ENCODE measurements around the gene MLLT10.
"Not testable (repeated sequence)": the region's sequence is repeated elsewhere in the genome, so short reads cannot be mapped to it uniquely, and the experiment has no call there.

Gene MLLT10

DNA sequence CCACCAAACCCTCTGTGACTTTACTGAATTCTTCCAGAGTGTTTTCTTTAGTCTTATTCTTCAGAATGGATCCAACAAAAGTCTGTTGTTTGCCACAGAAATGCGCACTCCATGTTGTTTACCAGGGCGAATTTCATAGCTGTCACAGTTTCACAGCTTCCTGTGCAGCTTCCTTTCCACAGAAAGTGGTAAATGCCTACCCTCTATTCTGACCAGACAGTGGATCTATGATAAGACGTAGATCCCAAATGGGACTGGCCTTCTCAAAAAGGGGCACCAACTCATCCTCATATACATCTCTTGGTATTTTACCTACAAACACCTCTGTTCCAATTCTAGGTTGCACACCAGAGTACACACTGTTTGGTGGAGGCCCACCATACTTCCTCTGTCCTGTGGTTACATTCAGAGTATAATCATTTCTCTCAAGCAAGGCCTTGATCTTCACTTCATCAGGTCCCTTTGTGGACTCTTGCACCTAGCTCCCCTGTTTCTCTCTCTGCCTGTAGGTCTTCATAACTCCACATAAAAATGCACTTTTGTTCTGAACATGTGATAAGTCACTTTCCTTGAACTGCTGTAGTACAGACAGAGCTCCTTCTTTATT, 91.7 kb downstream of the MLLT10 start:
- TF ChIP-seq SUZ12 (IDR thresholded peaks at IDR 0.05; ENCODE audit: extremely low read depth, insufficient read depth, insufficient read length): no peak
- TF ChIP-seq ZNF274 (IDR thresholded peaks at IDR 0.05; ENCODE audit: low read depth, low read length): no peak
- TF ChIP-seq YY1 (IDR thresholded peaks at IDR 0.05; ENCODE audit: insufficient read depth, insufficient read length): no peak
- no peaks in the 10 kb centered on the region for H3K27me3 ChIP-seq (ENCODE audit: insufficient read depth, insufficient read length)
- H3K9ac ChIP-seq (ENCODE audit: insufficient read length, low read depth): no peak overlapping the region
- H3K36me3 ChIP-seq (ENCODE audit: insufficient read depth, insufficient read length, low read length): peaks cover 34% of the 10 kb centered on the region
- H3K4me3 ChIP-seq (ENCODE audit: insufficient read length, low read depth): no peak overlapping the region
- H3K9me3 ChIP-seq (ENCODE audit: insufficient read depth, low read length): no peaks in the 10 kb centered on the region
- DNase-seq (ENCODE audit: low read depth, low spot score): no peak
- no peaks in the 10 kb centered on the region for H3K4me1 ChIP-seq (ENCODE audit: insufficient read depth, insufficient read length)

DNA sequence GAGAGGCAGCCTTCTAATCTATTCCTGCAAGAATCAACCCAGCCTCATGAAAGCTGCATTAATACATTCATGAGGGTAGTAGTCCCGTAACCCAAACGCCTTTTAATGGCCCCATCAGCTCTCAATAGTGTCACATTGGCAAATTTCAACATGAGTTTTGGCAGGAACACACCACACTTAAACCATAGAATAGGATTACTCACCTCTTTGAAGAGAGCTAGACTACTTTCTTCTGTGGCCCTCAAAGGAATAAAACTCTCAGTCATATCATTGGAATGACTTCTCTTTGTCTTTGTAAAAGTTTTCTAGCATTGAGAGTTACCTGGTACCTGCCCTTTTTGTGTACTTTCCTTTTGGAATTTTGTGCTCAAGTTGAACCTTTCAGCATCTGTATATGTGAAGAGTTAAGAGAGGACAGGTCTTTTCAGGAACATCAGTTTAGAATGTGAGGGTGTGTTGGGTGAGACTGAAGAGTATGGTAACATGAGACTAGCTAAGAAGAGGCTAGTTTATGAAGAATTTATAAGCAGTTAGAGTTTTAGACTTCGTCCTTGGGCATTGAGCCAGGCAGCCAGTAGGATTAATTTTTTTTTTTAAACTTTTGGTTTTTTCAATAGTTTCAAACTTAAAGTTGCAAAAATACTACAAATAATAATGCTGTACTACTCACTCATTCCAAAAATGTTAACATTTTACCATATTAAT, 92.6 kb downstream of the MLLT10 start:
- no peaks in the 10 kb centered on the region for H3K9me3 ChIP-seq (ENCODE audit: insufficient read depth, low read length)
- TF ChIP-seq ZNF274 (IDR thresholded peaks at IDR 0.05; ENCODE audit: low read depth, low read length) (no peak), SUZ12 (IDR thresholded peaks at IDR 0.05; ENCODE audit: extremely low read depth, insufficient read depth, insufficient read length) (no peak), YY1 (IDR thresholded peaks at IDR 0.05; ENCODE audit: insufficient read depth, insufficient read length) (no peak)

DNA sequence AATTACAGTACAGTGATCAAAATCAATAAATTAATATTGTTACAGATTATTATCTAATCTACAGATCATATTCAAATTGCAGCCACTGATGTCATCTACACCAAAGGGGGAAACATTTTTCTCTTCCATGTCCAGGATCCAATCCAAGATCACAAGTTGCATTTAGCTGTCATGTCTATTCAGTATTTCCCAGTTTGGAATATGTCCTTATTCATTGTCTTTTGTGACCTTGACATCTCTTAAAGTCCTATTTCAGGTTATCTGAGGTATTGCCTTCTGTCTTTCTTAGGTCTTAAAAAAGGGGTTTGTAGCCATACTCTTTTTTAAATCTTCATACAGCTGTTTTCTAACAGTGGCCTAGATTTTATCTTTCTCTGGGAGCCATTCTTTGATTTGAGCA, 93.3 kb downstream of the MLLT10 start:
- Histone ChIP-seq H3K27me3 (ENCODE audit: insufficient read depth, insufficient read length) (no peaks in the 10 kb centered on the region), H3K36me3 (ENCODE audit: insufficient read depth, insufficient read length, low read length) (peaks cover 39% of the 10 kb centered on the region), H3K9me3 (ENCODE audit: insufficient read depth, low read length) (no peaks in the 10 kb centered on the region), H3K9ac (ENCODE audit: insufficient read length, low read depth) (no peak overlapping the region), H3K4me1 (ENCODE audit: insufficient read depth, insufficient read length) (no peaks in the 10 kb centered on the region), H3K4me3 (ENCODE audit: insufficient read length, low read depth) (no peak overlapping the region)
- TF ChIP-seq SUZ12 (IDR thresholded peaks at IDR 0.05; ENCODE audit: extremely low read depth, insufficient read depth, insufficient read length) (no peak), YY1 (IDR thresholded peaks at IDR 0.05; ENCODE audit: insufficient read depth, insufficient read length) (no peak), ZNF274 (IDR thresholded peaks at IDR 0.05; ENCODE audit: low read depth, low read length) (no peak)
- DNase-seq (ENCODE audit: low read depth, low spot score): no peak

More for the DNA sequence above, 92.6 kb downstream of the MLLT10 start:
- no peaks in the 10 kb centered on the region for H3K4me1 ChIP-seq (ENCODE audit: insufficient read depth, insufficient read length)
- peaks cover 38% of the 10 kb centered on the region for H3K36me3 ChIP-seq (ENCODE audit: insufficient read depth, insufficient read length, low read length)
- no peak overlapping the region for H3K4me3 ChIP-seq (ENCODE audit: insufficient read length, low read depth)
- H3K9ac ChIP-seq (ENCODE audit: insufficient read length, low read depth): no peak overlapping the region
- no peaks in the 10 kb centered on the region for H3K27me3 ChIP-seq (ENCODE audit: insufficient read depth, insufficient read length)
- DNase-seq (ENCODE audit: low read depth, low spot score): no peak

GRCh38 chr10:21628023-21628422, 94.0 kb downstream of the MLLT10 start:
- H3K4me1 ChIP-seq (ENCODE audit: insufficient read depth, insufficient read length): no peaks in the 10 kb centered on the region
- no peak for DNase-seq (ENCODE audit: low read depth, low spot score)
- TF ChIP-seq ZNF274 (IDR thresholded peaks at IDR 0.05; ENCODE audit: low read depth, low read length): no peak
- TF ChIP-seq SUZ12 (IDR thresholded peaks at IDR 0.05; ENCODE audit: extremely low read depth, insufficient read depth, insufficient read length): no peak
- no peak for TF ChIP-seq YY1 (IDR thresholded peaks at IDR 0.05; ENCODE audit: insufficient read depth, insufficient read length)
- no peak overlapping the region for H3K9ac ChIP-seq (ENCODE audit: insufficient read length, low read depth)
- no peak overlapping the region for H3K4me3 ChIP-seq (ENCODE audit: insufficient read length, low read depth)
- H3K9me3 ChIP-seq (ENCODE audit: insufficient read depth, low read length): no peaks in the 10 kb centered on the region
- H3K27me3 ChIP-seq (ENCODE audit: insufficient read depth, insufficient read length): no peaks in the 10 kb centered on the region
- H3K36me3 ChIP-seq (ENCODE audit: insufficient read depth, insufficient read length, low read length): peaks cover 36% of the 10 kb centered on the region

GRCh38 chr10:21628645-21629044, 94.6 kb downstream of the MLLT10 start:
- not testable (repeated sequence) for DNase-seq (ENCODE audit: low read depth, low spot score); H3K4me3 ChIP-seq (ENCODE audit: insufficient read length, low read depth); H3K27me3 ChIP-seq (ENCODE audit: insufficient read depth, insufficient read length); H3K9ac ChIP-seq (ENCODE audit: insufficient read length, low read depth); H3K4me1 ChIP-seq (ENCODE audit: insufficient read depth, insufficient read length); H3K9me3 ChIP-seq (ENCODE audit: insufficient read depth, low read length)
- H3K36me3 ChIP-seq (ENCODE audit: insufficient read depth, insufficient read length, low read length): peaks cover 36% of the 10 kb centered on the region

- Histone ChIP-seq H3K4me3 (ENCODE audit: insufficient read length, low read depth) (no peak overlapping the region), H3K36me3 (ENCODE audit: insufficient read depth, insufficient read length, low read length) (peaks cover 39% of the 10 kb centered on the region), H3K9ac (ENCODE audit: insufficient read length, low read depth) (no peak overlapping the region), H3K9me3 (ENCODE audit: insufficient read depth, low read length) (no peaks in the 10 kb centered on the region), H3K4me1 (ENCODE audit: insufficient read depth, insufficient read length) (no peaks in the 10 kb centered on the region), H3K27me3 (ENCODE audit: insufficient read depth, insufficient read length) (no peaks in the 10 kb centered on the region)
- TF ChIP-seq YY1 (IDR thresholded peaks at IDR 0.05; ENCODE audit: insufficient read depth, insufficient read length) (no peak), SUZ12 (IDR thresholded peaks at IDR 0.05; ENCODE audit: extremely low read depth, insufficient read depth, insufficient read length) (no peak), ZNF274 (IDR thresholded peaks at IDR 0.05; ENCODE audit: low read depth, low read length) (no peak)
- no peak for DNase-seq (ENCODE audit: low read depth, low spot score)
Measured at GRCh38 chr10:21634599-21635365, 100.8 kb downstream of the MLLT10 start.

DNA sequence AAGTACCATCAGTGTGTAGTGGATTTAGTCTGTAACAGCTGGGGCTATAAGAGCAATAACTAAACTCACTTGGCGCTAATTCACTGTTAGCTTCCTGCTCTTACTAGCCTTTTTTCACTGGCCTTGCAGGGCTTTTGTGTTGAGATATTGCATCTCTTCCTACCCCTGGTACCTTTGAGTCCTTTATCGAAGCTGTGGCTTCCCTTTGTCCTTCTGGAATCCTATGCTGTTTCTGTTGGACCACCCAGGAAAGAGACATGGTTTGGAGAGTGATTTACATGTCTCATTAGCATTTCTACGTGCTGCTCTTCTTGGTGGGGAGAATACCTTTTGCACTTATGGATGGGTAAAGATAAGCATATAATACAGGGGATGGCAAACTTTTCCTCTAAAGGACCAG, 103.8 kb downstream of the MLLT10 start:
- no peaks in the 10 kb centered on the region for H3K9me3 ChIP-seq (ENCODE audit: insufficient read depth, low read length)
- H3K4me3 ChIP-seq (ENCODE audit: insufficient read length, low read depth): no peak overlapping the region
- H3K36me3 ChIP-seq (ENCODE audit: insufficient read depth, insufficient read length, low read length): peaks cover 36% of the 10 kb centered on the region
- TF ChIP-seq YY1 (IDR thresholded peaks at IDR 0.05; ENCODE audit: insufficient read depth, insufficient read length): no peak
- no peak for TF ChIP-seq ZNF274 (IDR thresholded peaks at IDR 0.05; ENCODE audit: low read depth, low read length)
- no peak for TF ChIP-seq SUZ12 (IDR thresholded peaks at IDR 0.05; ENCODE audit: extremely low read depth, insufficient read depth, insufficient read length)
- H3K4me1 ChIP-seq (ENCODE audit: insufficient read depth, insufficient read length): no peaks in the 10 kb centered on the region
- no peaks in the 10 kb centered on the region for H3K27me3 ChIP-seq (ENCODE audit: insufficient read depth, insufficient read length)
- DNase-seq (ENCODE audit: low read depth, low spot score): peak; percentile 6
- no peak overlapping the region for H3K9ac ChIP-seq (ENCODE audit: insufficient read length, low read depth)

Data from NT2/D1 (cell line).